Naive thymus-derived CD4-positive, alpha-beta T cell (primary cell): ENCODE measurements around the gene ADPRS. TPM values are rescaled to one million over a fixed set of nuclear protein-coding genes. Genes with fewer than 3 reads are reported as not detected.
A peak's percentile ranks its signal among the peaks of the same experiment; 100 is the strongest.

Experiments
- ATAC-seq: fragments of 150-1000 bp; cut with Tn5 transposase; 2 replicates; pipeline ENCODE4 v1.10.0; 2021; ENCODE audit warnings: mild to moderate bottlenecking, moderate library complexity
- CTCF ChIA-PET: fragments of 350-600 bp; sonication (Branson Sonifier 250); formaldehyde crosslinking; loops from one replicate; lab custom pipeline; 2021; ENCODE audit warnings: antibody characterized with exemption; lab: Charles Lee
- POLR2A ChIA-PET: fragments of 350-600 bp; sonication (Branson Sonifier 250); formaldehyde crosslinking; loops from one replicate; lab custom pipeline; 2021; ENCODE audit warnings: antibody characterized with exemption, inconsistent platforms; lab: Charles Lee
- DNase-seq, 9 donors: peaks; one replicate each; pipeline versions ENCODE4 v3.0.0 to v3.0.0-alpha.2; 2020 to 2022; ENCODE audit warnings: mixed read lengths in 1 of 9
- H3K27ac ChIP-seq: one replicate; pipeline ENCODE4 v1.7.0; 2013; ENCODE audit warnings: mild to moderate bottlenecking, low read depth, low read length, moderate library complexity
- H3K27me3 ChIP-seq, 2 donors: one replicate each; pipeline ENCODE4 v1.7.0; 2013; ENCODE audit warnings: low read length in 2 of 2, mild to moderate bottlenecking in 2 of 2, moderate library complexity in 2 of 2; ENCODE audit not compliant: control insufficient read depth in 2 of 2, insufficient read depth in 2 of 2
- H3K36me3 ChIP-seq, 3 experiments: 1 replicate in 2 of 3; 2 replicates in 1 of 3; pipeline ENCODE4 v1.7.0; 2013; ENCODE audit warnings: low read length in 3 of 3, mild to moderate bottlenecking in 3 of 3, moderate library complexity in 1 of 3; ENCODE audit not compliant: insufficient read depth in 3 of 3, control insufficient read depth in 2 of 3
- H3K4me1 ChIP-seq, 2 donors: one replicate each; pipeline ENCODE4 v1.7.0; 2013; ENCODE audit warnings: low read length in 2 of 2, mild to moderate bottlenecking in 2 of 2, moderate library complexity in 1 of 2; ENCODE audit not compliant: control insufficient read depth in 2 of 2, insufficient read depth in 2 of 2
- H3K4me3 ChIP-seq: 2 replicates; pipeline ENCODE4 v1.7.0; 2013; ENCODE audit warnings: mild to moderate bottlenecking, low read length
- H3K9me3 ChIP-seq, 3 experiments: 1 replicate in 2 of 3; 2 replicates in 1 of 3; pipeline ENCODE4 v1.7.0; 2013; ENCODE audit warnings: low read length in 3 of 3; ENCODE audit not compliant: control insufficient read depth in 2 of 3
- H3K27ac Mint-ChIP-seq, 9 donors: one replicate each; pipeline ENCODE4 v1.8.0; 2020 to 2022; ENCODE audit warnings: mixed read lengths in 9 of 9, mild to moderate bottlenecking in 8 of 9, moderate library complexity in 5 of 9, inconsistent platforms in 2 of 9
- H3K27me3 Mint-ChIP-seq, 5 donors: one replicate each; pipeline ENCODE4 v1.8.0; 2021 to 2022; ENCODE audit warnings: mixed read lengths in 5 of 5, mild to moderate bottlenecking in 1 of 5
- H3K36me3 Mint-ChIP-seq, 5 donors: one replicate each; pipeline ENCODE4 v1.8.0; 2020 to 2022; ENCODE audit warnings: mixed read lengths in 5 of 5, mild to moderate bottlenecking in 3 of 5, inconsistent platforms in 1 of 5
- H3K4me1 Mint-ChIP-seq, 7 donors: one replicate each; pipeline ENCODE4 v1.8.0; 2020 to 2022; ENCODE audit warnings: mixed read lengths in 7 of 7, mild to moderate bottlenecking in 3 of 7, inconsistent platforms in 1 of 7
- H3K4me3 Mint-ChIP-seq, 10 donors: one replicate each; pipeline ENCODE4 v1.8.0; 2020 to 2022; ENCODE audit warnings: mild to moderate bottlenecking in 10 of 10, mixed read lengths in 10 of 10, moderate library complexity in 6 of 10, inconsistent platforms in 2 of 10
- H3K9me3 Mint-ChIP-seq, 11 donors: one replicate each; pipeline ENCODE4 v1.8.0; 2020 to 2022; ENCODE audit warnings: mixed read lengths in 11 of 11, mild to moderate bottlenecking in 4 of 11, inconsistent platforms in 1 of 11, moderate library complexity in 1 of 11
- intact Hi-C, 2 donors: fragments of 100-400 bp; cut with micrococcal nuclease; formaldehyde crosslinking; loops; one replicate each; pipeline ENCODE4 v1.15.1; 2023
- polyA plus RNA-seq, 2 donors: library from polyadenylated mRNA; unstranded; fragments of 300-500 nt; fragmentation: Illumina TruSeq; gene quantifications; one replicate each; pipeline ENCODE4 v1.2.3, GENCODE V29; 2021
- total RNA-seq, 6 experiments: library from RNA in 5 of 6; stranded (reverse) in 5 of 6; gene quantifications; 1 replicate in 5 of 6; 2 replicates in 1 of 6; pipeline ENCODE4 v1.2.3 and lab custom pipeline; 2021 to 2026

The ADPRS gene
- total and polyA plus RNA-seq, 7 experiments from 2014 or later = 18.0 to 35.4 (median 24.2) TPM

GRCh38 chr1:36086529-36087232 lies 2.0 kb upstream of the ADPRS start:
- Histone ChIP-seq H3K9me3 (no peaks in the 10 kb centered on the region), H3K27me3 (peaks cover 0 to 5% of the 10 kb centered on the region in 2 donors), H3K4me3 (no peak overlapping the region), H3K36me3 (peaks cover 0 to 13% (median 0%) of the 10 kb centered on the region in 3 experiments), H3K4me1 (peaks cover 11 to 16% of the 10 kb centered on the region in 2 donors), H3K27ac (no peak overlapping the region)
- CTCF ChIA-PET = interaction anchor here (0.6 to 1.1 kb wide), 3 partner anchors 12 to 198 kb away, joined by 3 read pairs; no protein-coding TSS in a partner anchor
- no peak for ATAC-seq
- H3K27ac Mint-ChIP-seq = peak overlapping the region in 5 of 9 donors; percentile 23 to 87 (median 55)
- H3K4me3 Mint-ChIP-seq = peak overlapping the region; percentile 6 to 96 (median 56)
- H3K36me3 Mint-ChIP-seq = peaks cover 0 to 4% (median 0%) of the 10 kb centered on the region in 5 donors
- intact Hi-C loops = loop anchor here (5.0 kb wide), 3 partner anchors 311 to 1606 kb away; partner anchors contain the start of genes CDCA8 (in 1 of the 2), KIAA0319L (in 1 of the 2), LSM10 (in 1 of the 2) and NCDN (in 1 of the 2)
- POLR2A ChIA-PET = interaction anchor here (1.2 kb wide), 1 partner anchor 138 kb away, joined by 4 read pairs; the partner anchor contains the start of gene THRAP3
- peaks cover 0 to 2% (median 0%) of the 10 kb centered on the region in 11 donors for H3K9me3 Mint-ChIP-seq
- peak in 1 of 9 donors; percentile 20 for DNase-seq
- peaks cover 20 to 32% (median 27%) of the 10 kb centered on the region in 5 donors for H3K27me3 Mint-ChIP-seq
- H3K4me1 Mint-ChIP-seq = peaks cover 12 to 20% (median 19%) of the 10 kb centered on the region in 7 donors

GRCh38 chr1:36087233-36088123 lies 1.2 kb upstream of the ADPRS start:
- Mint-ChIP-seq H3K27me3 (peaks cover 12 to 24% (median 19%) of the 10 kb centered on the region in 5 donors), H3K36me3 (peaks cover 0 to 8% (median 0%) of the 10 kb centered on the region in 5 donors), H3K27ac (peak overlapping the region in 6 of 9 donors; percentile 17 to 87 (median 44)), H3K9me3 (peaks cover 0 to 2% (median 0%) of the 10 kb centered on the region in 11 donors), H3K4me3 (peak overlapping the region in 9 of 10 donors; percentile 59 to 96 (median 89)), H3K4me1 (peaks cover 12 to 28% (median 21%) of the 10 kb centered on the region in 7 donors)
- H3K27ac ChIP-seq = no peak overlapping the region
- H3K4me1 ChIP-seq = peaks cover 11 to 16% of the 10 kb centered on the region in 2 donors
- DNase-seq (peak in 1 of 9 donors; percentile 26), ATAC-seq (no peak)
- H3K9me3 ChIP-seq = no peaks in the 10 kb centered on the region
- peaks cover 0 to 21% (median 4%) of the 10 kb centered on the region in 3 experiments for H3K36me3 ChIP-seq
- CTCF ChIA-PET = no interaction called here
- POLR2A ChIA-PET = interaction anchor here (1.2 kb wide), 1 partner anchor 137 kb away, joined by 4 read pairs; the partner anchor contains the start of gene THRAP3
- intact Hi-C loops = loop anchor here (1.0 to 5.0 kb wide), 10 partner anchors 22 to 1605 kb away; partner anchors contain the start of genes AGO3 (in 2 of the 2), THRAP3 (in 2 of the 2), TRAPPC3 (in 2 of the 2) and AGO1 (in 1 of the 2)
- H3K27me3 ChIP-seq = peaks cover 0 to 5% of the 10 kb centered on the region in 2 donors
- no peak overlapping the region for H3K4me3 ChIP-seq

- Mint-ChIP-seq H3K36me3 (peaks cover 0 to 13% (median 0%) of the 10 kb centered on the region in 5 donors), H3K9me3 (peaks cover 0 to 2% (median 0%) of the 10 kb centered on the region in 11 donors), H3K4me3 (peak overlapping the region in 9 of 10 donors; percentile 25 to 96 (median 89)), H3K27ac (peak overlapping the region in 8 of 9 donors; percentile 17 to 90 (median 83)), H3K27me3 (peaks cover 10 to 23% (median 15%) of the 10 kb centered on the region in 5 donors), H3K4me1 (peaks cover 12 to 30% (median 21%) of the 10 kb centered on the region in 7 donors)
- CTCF ChIA-PET = no interaction called here
- peaks cover 0 to 29% (median 4%) of the 10 kb centered on the region in 3 experiments for H3K36me3 ChIP-seq
- peaks cover 11 to 16% of the 10 kb centered on the region in 2 donors for H3K4me1 ChIP-seq
- POLR2A ChIA-PET = no interaction called here
- peak overlapping the region; percentile 98 for H3K27ac ChIP-seq
- peak overlapping the region; percentile 47 for H3K4me3 ChIP-seq
- ATAC-seq = peak; percentile 8
- intact Hi-C loops = loop anchor here (1.0 to 5.0 kb wide), 10 partner anchors 21 to 1604 kb away; partner anchors contain the start of genes AGO3 (in 2 of the 2), THRAP3 (in 2 of the 2), TRAPPC3 (in 2 of the 2) and AGO1 (in 1 of the 2)
- H3K9me3 ChIP-seq = no peaks in the 10 kb centered on the region
- peaks cover 0 to 5% of the 10 kb centered on the region in 2 donors for H3K27me3 ChIP-seq
- no peak for DNase-seq
These were observed 471 bp upstream of the ADPRS start for GRCh38 chr1:36088265-36088576.

GRCh38 chr1:36089393-36090121 lies 865 bp downstream of the ADPRS start:
- ATAC-seq = no peak
- intact Hi-C loops = loop anchor here (1.0 to 5.0 kb wide), 5 partner anchors 206 to 1603 kb away; partner anchors contain the start of genes AGO1 (in 1 of the 2), CDCA8 (in 1 of the 2), KIAA0319L (in 1 of the 2) and LSM10 (in 1 of the 2)
- peaks cover 0 to 20% (median 0%) of the 10 kb centered on the region in 5 donors for H3K36me3 Mint-ChIP-seq

GRCh38 chr1:36091141-36091540 lies 2.4 kb downstream of the ADPRS start:
- H3K9me3 ChIP-seq = no peaks in the 10 kb centered on the region
- H3K27ac ChIP-seq = no peak overlapping the region
- ChIA-PET POLR2A (interaction anchor here (0.6 kb wide), 1 partner anchor 152 kb away, joined by 3 read pairs; no protein-coding TSS in a partner anchor), CTCF (interaction anchor here (0.6 to 1.2 kb wide), 4 partner anchors 43 to 97 kb away, joined by 3 to 4 read pairs (median 3); partner anchors contain the start of gene TRAPPC3)
- DNase-seq (no peak), ATAC-seq (no peak)
- H3K36me3 ChIP-seq = peaks cover 0 to 58% (median 4%) of the 10 kb centered on the region in 3 experiments
- peaks cover 12 to 30% (median 21%) of the 10 kb centered on the region in 7 donors for H3K4me1 Mint-ChIP-seq
- peak overlapping the region in 2 of 10 donors; percentile 64 to 81 for H3K4me3 Mint-ChIP-seq
- intact Hi-C loops = no loop called here
- peaks cover 11 to 16% of the 10 kb centered on the region in 2 donors for H3K4me1 ChIP-seq
- peak overlapping the region in 1 of 9 donors; percentile 77 for H3K27ac Mint-ChIP-seq
- H3K27me3 ChIP-seq = no peaks in the 10 kb centered on the region
- peaks cover 0 to 24% (median 0%) of the 10 kb centered on the region in 5 donors for H3K36me3 Mint-ChIP-seq
- H3K4me3 ChIP-seq = no peak overlapping the region
- peaks cover 0 to 11% (median 4%) of the 10 kb centered on the region in 5 donors for H3K27me3 Mint-ChIP-seq
- H3K9me3 Mint-ChIP-seq = peaks cover 0 to 2% (median 0%) of the 10 kb centered on the region in 11 donors

More at GRCh38 chr1:36089393-36090121, 865 bp downstream of the ADPRS start:
- Histone ChIP-seq H3K9me3 (no peaks in the 10 kb centered on the region), H3K36me3 (peaks cover 0 to 42% (median 4%) of the 10 kb centered on the region in 3 experiments), H3K4me3 (peak overlapping the region; percentile 47), H3K27ac (peak overlapping the region; percentile 98), H3K27me3 (peaks cover 0 to 3% of the 10 kb centered on the region in 2 donors), H3K4me1 (peaks cover 11 to 16% of the 10 kb centered on the region in 2 donors)
- Mint-ChIP-seq H3K27me3 (peaks cover 8 to 18% (median 10%) of the 10 kb centered on the region in 5 donors), H3K27ac (peak overlapping the region; percentile 86 to 97 (median 90)), H3K9me3 (peaks cover 0 to 2% (median 0%) of the 10 kb centered on the region in 11 donors), H3K4me1 (peaks cover 12 to 30% (median 21%) of the 10 kb centered on the region in 7 donors), H3K4me3 (peak overlapping the region; percentile 83 to 96 (median 93))
- ChIA-PET CTCF (interaction anchor here (0.6 kb wide), 1 partner anchor 177 kb away, joined by 3 read pairs; no protein-coding TSS in a partner anchor), POLR2A (interaction anchor here (0.7 to 1.2 kb wide), 6 partner anchors 17 to 136 kb away, joined by 3 to 6 read pairs (median 4); partner anchors contain the start of genes THRAP3 and TRAPPC3)
- peak in 2 of 9 donors; percentile 18 to 28 for DNase-seq
